ENCODE data around the gene ZNF750. TPM values are rescaled to one million over a fixed set of nuclear protein-coding genes. Genes with fewer than 3 reads are reported as not detected.

ZNF750 gene
- total and polyA plus RNA-seq, 8 donors, result 9.5 TPM; not detected in 7

DNA sequence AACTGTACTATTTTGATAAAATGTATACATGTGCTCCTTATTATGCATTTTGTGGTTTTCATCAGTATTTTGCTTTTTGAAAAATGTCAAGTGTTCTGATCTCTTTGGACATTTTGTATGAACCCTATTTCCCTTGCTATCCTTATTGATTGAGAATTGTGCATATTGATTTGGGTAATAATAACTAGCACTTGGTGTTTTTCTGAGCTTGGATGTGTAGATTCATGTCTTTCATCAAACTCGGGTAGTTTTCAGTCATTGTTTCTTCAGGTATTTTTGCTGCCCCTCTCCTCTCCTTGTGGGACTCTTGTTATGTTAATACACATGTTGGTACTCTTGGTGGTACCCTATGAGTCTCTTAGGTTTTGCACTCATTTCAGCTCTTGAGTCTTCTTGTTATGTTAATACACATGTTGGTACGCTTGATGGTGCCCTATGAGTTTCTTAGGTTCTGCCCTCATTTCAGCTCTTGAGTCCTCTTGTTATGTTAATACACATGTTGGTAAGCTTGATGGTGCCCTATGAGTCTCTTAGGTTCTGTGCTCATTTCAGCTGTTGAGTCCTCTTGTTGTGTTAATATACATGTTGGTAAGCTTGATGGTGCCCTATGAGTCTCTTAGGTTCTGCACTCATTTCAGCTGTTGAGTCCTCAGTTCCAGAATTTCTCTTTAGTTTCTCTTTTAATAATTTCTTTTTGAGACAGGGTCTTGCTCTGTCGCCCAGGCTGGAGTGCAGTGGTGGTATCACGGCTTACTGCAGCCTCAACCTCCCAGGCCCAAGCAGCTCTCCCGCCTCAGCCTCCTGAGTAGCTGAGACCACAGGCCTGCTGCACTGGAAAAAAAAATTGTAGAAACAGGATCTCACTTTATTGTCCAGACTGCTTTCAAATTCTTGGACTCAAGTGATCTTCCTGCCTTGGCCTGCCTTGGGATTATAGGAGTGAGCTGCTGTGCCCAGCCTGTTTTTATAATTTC, 19.3 kb downstream of the ZNF750 start:
- no peak overlapping the region for H3K27ac ChIP-seq
- H3K9me3 ChIP-seq, result peaks cover 0 to 20% (median 7%) of the 10 kb centered on the region in 4 donors
- no peaks in the 10 kb centered on the region for H3K4me1 ChIP-seq
- TF ChIP-seq POLR2A (IDR thresholded peaks at IDR 0.05) (no peak), POLR2AphosphoS5 (IDR thresholded peaks at IDR 0.05) (no peak), EP300 (IDR thresholded peaks at IDR 0.05) (no peak)
- TF ChIP-seq, protein P1, sequence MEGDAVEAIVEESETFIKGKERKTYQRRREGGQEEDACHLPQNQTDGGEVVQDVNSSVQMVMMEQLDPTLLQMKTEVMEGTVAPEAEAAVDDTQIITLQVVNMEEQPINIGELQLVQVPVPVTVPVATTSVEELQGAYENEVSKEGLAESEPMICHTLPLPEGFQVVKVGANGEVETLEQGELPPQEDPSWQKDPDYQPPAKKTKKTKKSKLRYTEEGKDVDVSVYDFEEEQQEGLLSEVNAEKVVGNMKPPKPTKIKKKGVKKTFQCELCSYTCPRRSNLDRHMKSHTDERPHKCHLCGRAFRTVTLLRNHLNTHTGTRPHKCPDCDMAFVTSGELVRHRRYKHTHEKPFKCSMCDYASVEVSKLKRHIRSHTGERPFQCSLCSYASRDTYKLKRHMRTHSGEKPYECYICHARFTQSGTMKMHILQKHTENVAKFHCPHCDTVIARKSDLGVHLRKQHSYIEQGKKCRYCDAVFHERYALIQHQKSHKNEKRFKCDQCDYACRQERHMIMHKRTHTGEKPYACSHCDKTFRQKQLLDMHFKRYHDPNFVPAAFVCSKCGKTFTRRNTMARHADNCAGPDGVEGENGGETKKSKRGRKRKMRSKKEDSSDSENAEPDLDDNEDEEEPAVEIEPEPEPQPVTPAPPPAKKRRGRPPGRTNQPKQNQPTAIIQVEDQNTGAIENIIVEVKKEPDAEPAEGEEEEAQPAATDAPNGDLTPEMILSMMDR (IDR thresholded peaks at IDR 0.05), result no peak
- 92 to 100% (median 95%) methylated on average over 5 of the region's 5 CpGs for WGBS, 5 donors
- peaks cover 22 to 66% (median 48%) of the 10 kb centered on the region in 4 donors for H3K36me3 ChIP-seq
- no peak overlapping the region for H3K4me3 ChIP-seq
- intact Hi-C loops (cut with DNase I; ENCODE audit: low total_unique reads), result no loop called here
- DNase-seq, result peak in 1 of 2 donors; percentile 7
- H3K27me3 ChIP-seq, result no peaks in the 10 kb centered on the region

DNA sequence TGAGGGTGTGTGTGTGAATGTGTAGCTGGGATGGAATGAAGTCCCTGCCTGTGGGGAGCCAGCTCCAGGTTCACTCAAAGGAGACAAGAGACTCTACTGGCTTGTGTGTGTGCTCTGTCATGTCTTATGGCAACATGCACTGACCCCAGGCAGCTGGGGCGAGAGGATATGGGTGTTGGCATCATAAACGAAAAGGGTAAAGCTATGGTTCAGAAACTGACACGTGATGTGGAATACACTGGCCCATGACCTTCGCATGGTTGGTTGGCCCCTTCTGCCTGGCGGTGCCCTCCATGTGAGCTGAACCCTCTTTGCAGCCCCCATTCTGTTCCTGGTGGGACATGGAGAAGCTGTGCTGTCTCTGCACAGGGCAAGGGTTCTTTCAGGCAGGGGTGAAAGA, 21.9 kb downstream of the ZNF750 start:
- intact Hi-C loops (cut with DNase I; ENCODE audit: low total_unique reads), result no loop called here
- 91 to 97% (median 95%) methylated on average over 5 of the region's 5 CpGs for WGBS, 5 donors
- no peak for TF ChIP-seq POLR2AphosphoS5 (IDR thresholded peaks at IDR 0.05)
- TF ChIP-seq, protein P1 (IDR thresholded peaks at IDR 0.05), result no peak
- no peak for TF ChIP-seq POLR2A (IDR thresholded peaks at IDR 0.05)
- no peak for TF ChIP-seq EP300 (IDR thresholded peaks at IDR 0.05)
- no peaks in the 10 kb centered on the region for H3K4me1 ChIP-seq
- no peak for DNase-seq
- no peaks in the 10 kb centered on the region for H3K27me3 ChIP-seq
- peaks cover 0 to 20% (median 7%) of the 10 kb centered on the region in 4 donors for H3K9me3 ChIP-seq
- H3K36me3 ChIP-seq, result peaks cover 22 to 87% (median 74%) of the 10 kb centered on the region in 4 donors
- no peak overlapping the region for H3K27ac ChIP-seq
- no peak overlapping the region for H3K4me3 ChIP-seq

DNA sequence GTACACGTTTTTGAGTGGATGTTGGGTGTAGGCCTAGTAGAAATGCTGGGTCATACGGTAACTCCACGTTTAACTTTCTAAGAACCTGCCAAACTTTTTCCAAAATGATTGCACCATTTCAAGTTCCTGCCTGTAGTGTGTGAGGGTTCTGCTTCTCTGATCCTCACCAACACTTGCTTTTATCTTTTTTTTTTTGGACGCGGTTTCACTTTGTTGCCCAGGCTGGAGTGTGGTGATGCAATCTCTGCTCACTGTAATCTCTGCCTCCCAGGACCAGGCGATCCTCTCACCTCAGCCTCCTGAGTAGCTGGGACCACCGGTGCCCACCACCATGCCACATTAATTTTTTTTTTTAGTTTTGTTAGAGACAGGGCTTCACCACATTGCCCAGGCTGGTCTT, 23.5 kb downstream of the ZNF750 start:
- Histone ChIP-seq H3K4me3 (no peak overlapping the region), H3K36me3 (peaks cover 22 to 92% (median 84%) of the 10 kb centered on the region in 4 donors), H3K4me1 (no peaks in the 10 kb centered on the region), H3K9me3 (peaks cover 0 to 20% (median 7%) of the 10 kb centered on the region in 4 donors), H3K27me3 (no peaks in the 10 kb centered on the region), H3K27ac (no peak overlapping the region)
- 74 to 85% (median 82%) methylated on average over 7 of the region's 7 CpGs for WGBS, 5 donors
- TF ChIP-seq POLR2A (IDR thresholded peaks at IDR 0.05), result no peak
- TF ChIP-seq, protein P1 (IDR thresholded peaks at IDR 0.05), result no peak
- TF ChIP-seq EP300 (IDR thresholded peaks at IDR 0.05), result no peak
- no peak for TF ChIP-seq POLR2AphosphoS5 (IDR thresholded peaks at IDR 0.05)
- intact Hi-C loops (cut with DNase I; ENCODE audit: low total_unique reads), result no loop called here
- no peak for DNase-seq

DNA sequence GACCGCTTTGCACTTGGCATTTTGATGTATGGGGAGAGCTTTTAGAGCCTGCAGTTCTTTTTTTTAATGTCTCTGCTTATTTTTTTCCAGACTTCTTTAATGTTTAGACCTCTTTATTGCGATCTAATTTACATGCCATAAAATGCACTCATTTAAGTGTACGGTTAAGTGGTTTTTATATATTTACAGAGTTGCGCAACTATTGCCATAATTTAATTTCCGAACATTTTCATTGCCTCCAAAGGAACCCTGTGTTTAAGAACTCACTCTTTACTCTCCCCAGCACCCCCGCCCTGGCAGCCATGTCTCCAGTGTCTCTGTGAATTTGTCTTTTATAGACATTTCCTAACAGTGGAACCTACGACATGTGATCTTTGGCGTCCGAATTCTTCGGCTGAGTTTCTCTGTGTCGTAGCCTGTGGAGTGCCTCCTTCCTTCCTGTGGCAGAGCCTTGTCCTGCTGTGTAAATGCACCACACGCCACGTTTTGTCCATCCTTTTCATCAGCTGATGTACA, 24.0 kb downstream of the ZNF750 start:
- DNase-seq, result no peak
- H3K27ac ChIP-seq, result no peak overlapping the region
- TF ChIP-seq, protein P1 (IDR thresholded peaks at IDR 0.05), result no peak
- TF ChIP-seq POLR2AphosphoS5 (IDR thresholded peaks at IDR 0.05) (no peak), POLR2A (IDR thresholded peaks at IDR 0.05) (no peak), EP300 (IDR thresholded peaks at IDR 0.05) (no peak)
- intact Hi-C loops (cut with DNase I; ENCODE audit: low total_unique reads), result no loop called here
- H3K4me1 ChIP-seq, result no peaks in the 10 kb centered on the region
- no peak overlapping the region for H3K4me3 ChIP-seq
- H3K9me3 ChIP-seq, result peaks cover 0 to 18% (median 7%) of the 10 kb centered on the region in 4 donors
- WGBS, 5 donors, result 81 to 90% (median 90%) methylated on average over 13 of the region's 13 CpGs
- H3K36me3 ChIP-seq, result peaks cover 22 to 96% (median 88%) of the 10 kb centered on the region in 4 donors
- H3K27me3 ChIP-seq, result no peaks in the 10 kb centered on the region
